GM12892 (cell line): ENCODE measurements around the gene RANBP3L. TPM values are rescaled to one million over a fixed set of nuclear protein-coding genes. Genes with fewer than 3 reads are reported as not detected.
"Not testable (repeated sequence)": the region's sequence is repeated elsewhere in the genome, so short reads cannot be mapped to it uniquely, and the experiment has no call there.

Source experiments
- DNase-seq: peaks from one replicate; pipeline ENCODE4 v3.0.0; 2011; ENCODE audit not compliant: insufficient read length
- FAIRE-seq: peaks from 2 replicates; lab custom pipeline; 2011; peaks lifted over from hg19 to GRCh38; lab: Jason Lieb, UNC
- POLR2A ChIP-seq: IDR thresholded peaks from 2 replicates; pipeline ENCODE4 v1.6.1; 2011; ENCODE audit warnings: low read depth, low read length, control low read depth
- POLR2AphosphoS5 ChIP-seq: IDR thresholded peaks from 2 replicates; pipeline ENCODE4 v1.6.1; 2011; ENCODE audit warnings: low read depth, low read length, control low read depth
- TAF1 ChIP-seq: IDR thresholded peaks from 2 replicates; pipeline ENCODE4 v1.6.1; 2011; ENCODE audit warnings: low read depth, mild to moderate bottlenecking, control low read depth, low read length, borderline replicate concordance
- polyA plus RNA-seq: library from polyadenylated mRNA; unstranded; fragments of >200 nt; gene quantifications from one replicate; pipeline ENCODE4 v1.2.1, GENCODE V29; 2012; ENCODE audit warnings: missing spikeins, inconsistent platforms; ENCODE audit not compliant: missing spikeins

RANBP3L gene
- polyA plus RNA-seq, result not detected

DNA sequence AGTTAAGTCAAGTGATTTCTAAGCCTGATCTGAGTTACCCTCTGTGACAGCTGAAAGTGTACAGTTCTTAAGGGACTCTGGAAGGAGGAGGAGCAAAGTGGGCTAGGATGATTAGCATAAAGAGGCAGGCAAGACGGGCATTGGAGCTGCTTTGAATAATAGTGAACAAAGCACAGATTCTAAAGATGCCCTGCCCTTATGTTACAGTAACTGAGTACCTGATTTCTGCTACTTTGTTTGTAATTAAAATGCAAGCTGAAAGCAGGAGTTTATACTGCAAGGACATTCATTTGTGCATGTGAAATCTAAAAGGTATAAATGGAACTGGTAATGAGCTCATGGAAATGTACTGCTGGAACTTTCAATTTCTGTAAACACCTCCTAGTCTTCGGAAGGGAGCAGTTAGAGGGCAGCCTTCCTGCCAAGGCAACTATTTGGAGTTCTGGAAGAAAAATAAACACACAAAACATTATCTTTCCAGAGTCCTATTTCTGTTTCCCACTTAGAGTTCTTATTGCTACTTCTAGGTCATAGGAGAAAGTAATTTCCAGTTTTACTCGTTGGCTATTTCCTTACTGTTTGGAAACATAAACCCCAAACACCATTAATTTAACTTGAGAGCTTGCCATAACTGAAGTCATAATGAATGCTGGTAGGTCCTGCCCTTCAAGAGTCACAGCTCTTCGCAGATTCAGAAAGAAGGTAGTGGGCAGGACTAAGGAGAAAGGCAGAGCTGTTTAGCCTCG lies at the start of gene RANBP3L:
Gene RANBP3L (minus strand): TSS at position 45 of the 746 bp plus-strand sequence. CDS start 486 bp downstream, outside the sequence.
- no peak for FAIRE-seq
- no peak for DNase-seq
- TF ChIP-seq POLR2AphosphoS5 (no peak), POLR2A (no peak), TAF1 (no peak)

DNA sequence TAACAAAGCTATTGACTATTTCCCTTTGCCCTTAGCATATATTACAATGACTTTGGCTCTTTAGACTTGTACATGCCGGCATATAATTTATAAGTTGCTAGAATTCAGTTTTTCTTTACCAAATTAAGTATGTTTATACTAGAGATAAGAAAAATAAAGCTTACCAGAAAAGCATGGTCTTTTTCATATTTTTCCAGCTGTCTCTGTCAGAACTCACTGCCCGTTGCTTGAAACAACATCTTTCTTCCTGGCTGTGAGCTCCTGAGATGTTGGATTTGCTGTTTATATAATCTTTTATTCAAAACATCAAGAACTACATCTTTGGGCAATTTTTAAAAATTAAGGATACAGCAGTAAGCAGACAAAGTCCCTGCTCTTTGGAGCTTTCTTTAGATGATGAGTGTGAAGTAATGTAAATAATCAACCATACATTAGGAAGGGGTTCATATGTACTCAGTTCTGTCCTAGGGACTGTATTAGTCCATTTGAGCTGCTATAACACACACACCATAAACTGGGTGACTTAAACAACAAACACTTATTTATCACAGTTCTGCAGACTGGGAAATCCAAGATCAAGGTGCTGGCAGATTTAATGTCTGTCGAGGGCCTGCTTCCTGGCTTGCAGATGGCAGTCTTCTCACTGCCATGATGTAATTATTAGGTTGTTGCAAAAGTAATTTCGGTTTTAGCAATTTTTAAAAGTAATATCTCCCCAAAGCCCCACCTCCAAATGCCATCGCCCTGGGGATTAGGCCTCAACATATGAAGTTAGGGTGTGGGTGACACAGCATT lies 45.4 kb upstream of the RANBP3L start:
- no peak for TF ChIP-seq POLR2AphosphoS5
- no peak for TF ChIP-seq TAF1
- TF ChIP-seq POLR2A, result no peak
- FAIRE-seq (no peak), DNase-seq (no peak)

- DNase-seq (no peak), FAIRE-seq (no peak)
- TF ChIP-seq POLR2AphosphoS5 (no peak), TAF1 (no peak), POLR2A (no peak)
Observed at GRCh38 chr5:36344899-36345298, 43.2 kb upstream of the RANBP3L start.

GRCh38 chr5:36341720-36342119 lies 40.0 kb upstream of the RANBP3L start:
- not testable (repeated sequence) for FAIRE-seq, DNase-seq

- DNase-seq (no peak), FAIRE-seq (no peak)
- TF ChIP-seq POLR2A (no peak), POLR2AphosphoS5 (no peak), TAF1 (no peak)
Observed at GRCh38 chr5:36337597-36337996, 35.9 kb upstream of the RANBP3L start.

DNA sequence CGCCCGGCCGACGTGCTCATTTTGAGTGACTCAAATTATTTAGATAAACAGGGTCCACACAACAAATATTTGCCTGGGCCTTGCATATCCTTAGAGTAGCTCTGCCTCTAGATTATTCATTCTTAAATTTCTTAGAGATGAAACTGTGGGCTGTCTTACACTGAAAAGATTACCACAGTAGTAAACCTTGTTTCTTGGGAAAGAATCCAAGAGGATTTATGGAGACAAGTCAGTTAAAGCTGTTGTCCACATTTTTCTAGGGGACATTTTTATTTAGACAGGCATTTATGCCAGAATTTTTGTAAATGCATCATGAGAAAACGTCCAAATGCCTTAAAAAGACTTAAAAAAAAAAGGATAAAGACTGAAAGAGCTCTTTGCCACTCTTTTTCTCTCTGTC lies 32.6 kb upstream of the RANBP3L start:
- no peak for FAIRE-seq
- no peak for TF ChIP-seq POLR2AphosphoS5
- no peak for TF ChIP-seq POLR2A
- TF ChIP-seq TAF1, result no peak
- no peak for DNase-seq

GRCh38 chr5:36332720-36333119 lies 31.0 kb upstream of the RANBP3L start:
- not testable (repeated sequence) for DNase-seq, FAIRE-seq

- FAIRE-seq, result no peak
- TF ChIP-seq TAF1, result no peak
- DNase-seq, result no peak
Observed at GRCh38 chr5:36325196-36325595, 23.5 kb upstream of the RANBP3L start.

- TF ChIP-seq POLR2A (no peak), POLR2AphosphoS5 (no peak), TAF1 (no peak)
- DNase-seq (no peak), FAIRE-seq (no peak)
Observed at GRCh38 chr5:36323926-36324781, 22.5 kb upstream of the RANBP3L start.

DNA sequence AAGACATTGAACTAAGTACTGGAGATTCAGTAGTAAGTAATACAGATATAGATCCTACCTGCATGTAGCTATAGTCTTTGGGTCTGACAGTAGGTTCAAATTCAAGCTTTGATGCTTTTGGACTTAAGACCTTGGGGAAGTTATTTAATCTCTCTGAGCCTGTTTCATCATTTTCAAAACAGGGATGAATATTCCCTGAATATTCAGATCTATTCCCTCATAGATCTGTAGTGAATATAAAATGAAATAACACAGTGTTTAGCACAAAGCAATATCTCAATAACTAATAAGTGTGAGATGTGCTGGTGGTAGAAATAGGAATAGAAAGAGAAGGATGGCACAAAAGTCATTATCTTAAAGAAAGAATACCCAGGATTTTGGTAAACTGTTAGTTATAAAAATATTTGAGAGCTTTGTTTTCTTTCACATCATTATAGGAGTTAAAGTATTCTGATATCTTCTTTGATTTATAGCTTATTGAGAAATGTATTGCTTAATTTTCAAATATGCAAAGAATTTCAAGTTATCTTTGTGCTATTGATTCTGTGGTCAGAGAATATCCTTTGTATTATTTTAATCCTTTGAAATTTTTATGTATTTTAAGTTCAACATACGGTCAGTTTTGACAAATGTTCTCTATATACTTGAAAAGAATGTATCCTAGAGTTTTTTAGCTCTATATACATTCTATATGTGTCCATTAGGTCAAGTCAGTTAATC lies 11.4 kb upstream of the RANBP3L start:
- DNase-seq (no peak), FAIRE-seq (no peak)
- TF ChIP-seq POLR2AphosphoS5 (no peak), TAF1 (no peak), POLR2A (no peak)

GRCh38 chr5:36311956-36312355 lies 10.3 kb upstream of the RANBP3L start:
- DNase-seq, result no peak
- no peak for FAIRE-seq
- TF ChIP-seq POLR2AphosphoS5, result no peak
- no peak for TF ChIP-seq POLR2A
- TF ChIP-seq TAF1, result no peak
